NOMO-1 (cell line): ENCODE data around the gene HIKESHI.
"Not testable (repeated sequence)": the region's sequence is repeated elsewhere in the genome, so short reads cannot be mapped to it uniquely, and the experiment has no call there.

Experiments used
- DNase-seq, 2 experiments: peaks; one replicate each; lab custom pipeline; 2025; ENCODE audit not compliant: unreplicated experiment in 2 of 2; lab: John Stamatoyannopoulos, UW

The HIKESHI gene

DNA sequence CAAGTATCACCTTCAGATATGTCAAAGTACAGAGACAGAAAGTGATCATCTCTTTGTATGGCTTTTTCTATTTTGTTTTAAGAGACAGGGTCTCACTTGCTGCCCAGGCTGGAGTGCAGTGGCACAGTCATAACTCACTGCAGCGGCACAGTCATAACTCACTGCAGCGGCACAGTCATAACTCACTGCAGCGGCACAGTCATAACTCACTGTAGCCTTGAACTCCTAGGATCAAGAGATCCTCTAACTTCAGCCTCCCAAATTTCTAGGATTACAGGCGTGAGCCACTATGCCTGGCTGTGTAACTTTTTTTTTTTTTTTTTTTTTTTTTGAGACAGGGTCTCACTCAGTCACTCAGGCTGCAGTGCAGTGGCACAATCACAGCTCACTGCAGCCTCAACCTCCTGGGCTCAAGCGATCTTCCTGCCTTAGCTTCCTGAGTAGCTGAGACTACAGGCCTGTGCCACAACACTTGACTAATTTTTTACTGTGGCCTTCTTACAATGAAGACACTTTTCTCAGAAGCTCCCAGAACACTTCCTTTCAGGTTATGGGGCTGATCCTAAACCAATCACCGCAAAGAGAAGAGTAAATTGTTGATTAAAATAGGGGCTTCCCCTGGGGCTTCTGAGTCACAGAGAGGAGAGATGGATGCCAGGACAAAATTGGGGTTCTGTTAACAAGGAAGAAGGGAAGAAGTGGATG lies 9.0 kb upstream of the HIKESHI start:
- DNase-seq, result no peak

DNA sequence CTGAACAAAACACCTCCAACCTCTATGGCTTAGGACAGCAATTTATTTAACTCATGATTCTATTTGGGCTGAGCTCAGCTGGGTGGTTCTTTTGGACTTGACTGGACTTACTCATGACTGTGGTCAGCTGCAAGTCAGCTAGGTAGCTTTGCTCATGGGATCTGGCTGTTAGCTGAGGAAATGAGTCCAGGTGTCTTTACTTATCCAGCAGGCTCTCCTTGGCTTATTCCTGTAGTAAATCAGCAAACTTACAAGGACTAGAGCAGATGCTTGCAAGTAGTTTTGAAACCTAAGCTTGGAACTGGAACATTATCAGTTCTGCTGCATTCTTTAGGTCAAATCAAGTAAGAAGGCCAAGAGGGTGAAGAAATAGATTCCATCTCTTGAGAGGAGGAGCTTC lies 8.0 kb upstream of the HIKESHI start:
- DNase-seq, result no peak

DNA sequence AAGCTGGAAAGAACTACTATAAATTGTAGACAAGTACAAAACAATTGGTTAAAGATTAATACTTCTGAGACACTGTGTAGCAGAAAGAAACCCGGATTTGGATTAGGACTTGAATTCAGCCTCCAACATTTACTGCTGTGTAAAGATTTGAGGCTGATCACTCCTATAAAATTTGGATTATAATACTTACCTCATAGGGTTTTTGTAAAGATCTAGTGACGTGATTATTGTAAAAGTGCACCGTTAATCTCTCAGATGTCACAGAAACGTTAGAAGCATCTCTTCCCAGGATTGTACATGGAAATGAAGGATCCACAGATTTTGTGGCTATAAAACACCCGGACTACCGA lies 323 bp upstream of the HIKESHI start:
- no peak for DNase-seq

DNA sequence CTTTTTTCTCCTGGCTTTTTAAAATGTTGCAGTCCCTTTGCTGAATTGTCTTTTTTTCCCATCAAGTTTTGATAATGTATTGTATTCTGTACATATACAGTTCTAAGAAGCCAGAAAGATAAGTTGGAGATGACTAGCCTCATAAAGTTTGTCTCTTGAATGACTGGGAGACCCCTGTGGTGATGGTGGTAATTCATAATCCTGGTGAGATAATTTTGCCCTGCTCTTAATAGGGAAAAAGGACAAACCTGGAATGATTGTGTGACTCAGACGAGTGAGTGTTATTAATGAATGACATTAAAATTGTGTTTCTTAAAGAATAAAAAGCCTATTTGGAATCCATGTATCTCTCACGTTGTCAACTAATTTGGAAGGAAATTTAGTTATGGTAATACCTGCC lies 1.2 kb downstream of the HIKESHI start:
- no peak for DNase-seq

DNA sequence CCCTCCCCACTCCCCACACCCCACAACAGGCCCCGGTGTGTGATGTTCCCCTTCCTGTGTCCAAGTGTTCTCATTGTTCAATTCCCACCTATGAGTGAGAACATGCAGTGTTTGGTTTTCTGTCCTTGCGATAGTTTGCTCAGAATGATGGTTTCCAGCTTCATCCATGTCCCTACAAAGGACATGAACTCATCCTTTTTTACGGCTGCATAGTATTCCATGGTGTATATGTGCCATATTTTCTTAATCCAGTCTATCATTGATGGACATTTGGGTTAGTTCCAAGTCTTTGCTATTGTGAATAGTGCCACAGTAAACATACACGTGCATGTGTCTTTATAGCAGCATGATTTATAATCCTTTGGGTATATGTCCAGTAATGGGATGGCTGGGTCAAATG lies 6.7 kb downstream of the HIKESHI start:
- not testable (repeated sequence) for DNase-seq

DNA sequence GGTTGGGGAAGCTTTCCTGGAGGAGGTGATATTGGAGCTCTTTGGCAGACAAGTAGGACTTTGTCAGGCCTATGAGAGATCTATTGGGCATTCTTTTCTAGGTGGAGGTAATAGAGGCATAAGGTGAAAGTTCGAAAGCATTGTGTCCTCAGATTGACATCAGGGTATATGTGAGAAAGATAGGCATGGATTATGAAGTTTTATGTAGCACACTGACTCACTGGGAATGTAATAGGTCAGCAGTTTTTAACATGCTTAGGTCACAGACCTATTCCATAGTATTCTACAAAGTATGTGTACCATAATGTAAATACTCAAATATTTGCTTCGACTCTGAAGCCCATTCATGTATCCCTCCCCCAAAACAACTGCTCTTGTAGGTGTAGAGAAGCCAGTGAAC lies 11.8 kb downstream of the HIKESHI start:
- no peak for DNase-seq

DNA sequence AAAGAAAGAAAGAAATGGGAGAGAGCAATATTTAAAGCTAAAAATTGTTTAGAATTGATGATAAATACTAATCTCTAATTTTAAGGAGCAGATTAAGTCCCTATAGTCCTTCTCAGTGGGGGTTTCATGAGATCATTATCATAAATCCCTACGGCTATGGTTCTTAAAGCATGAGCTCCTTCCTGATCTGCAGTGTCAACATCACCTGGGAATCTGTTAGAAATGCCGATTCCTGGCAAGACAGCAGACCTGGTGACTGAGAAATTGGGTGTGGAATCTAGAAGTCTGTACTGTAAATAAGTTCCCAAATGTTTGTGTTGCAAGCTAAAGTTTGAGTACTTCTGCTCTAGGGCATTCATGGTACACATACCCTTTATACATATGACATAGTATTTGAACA lies 12.6 kb downstream of the HIKESHI start:
- DNase-seq, result no peak

DNA sequence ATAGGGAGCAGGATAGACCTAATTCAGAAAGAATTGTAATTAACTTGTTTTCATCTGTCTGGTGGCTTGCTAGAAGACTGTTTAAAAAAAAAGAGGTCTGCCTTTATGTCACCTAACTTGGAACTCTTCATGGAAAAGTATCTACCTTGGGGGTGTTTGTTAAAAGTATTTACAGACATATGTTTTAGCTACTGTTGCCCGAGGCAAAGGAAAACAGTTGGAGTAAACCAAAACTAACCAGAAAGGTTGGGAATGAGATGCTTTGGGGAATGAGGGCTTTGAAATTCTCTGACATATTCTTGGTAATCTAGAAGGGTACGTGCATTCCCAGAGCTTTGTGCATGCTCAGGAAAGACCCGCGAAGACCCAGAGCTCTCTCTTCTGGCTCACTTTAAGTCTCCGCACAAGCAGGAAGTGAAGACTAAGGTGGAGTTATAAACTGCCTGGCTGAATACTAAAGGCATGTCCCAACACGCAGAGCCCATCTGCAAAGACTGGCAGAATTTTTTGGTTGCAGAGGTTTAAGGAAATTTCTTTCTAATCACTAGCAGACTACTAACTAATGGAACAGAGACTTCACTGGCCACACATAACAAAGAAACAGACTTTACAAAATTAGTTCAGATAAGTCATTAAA lies 33.2 kb downstream of the HIKESHI start:
- no peak for DNase-seq

DNA sequence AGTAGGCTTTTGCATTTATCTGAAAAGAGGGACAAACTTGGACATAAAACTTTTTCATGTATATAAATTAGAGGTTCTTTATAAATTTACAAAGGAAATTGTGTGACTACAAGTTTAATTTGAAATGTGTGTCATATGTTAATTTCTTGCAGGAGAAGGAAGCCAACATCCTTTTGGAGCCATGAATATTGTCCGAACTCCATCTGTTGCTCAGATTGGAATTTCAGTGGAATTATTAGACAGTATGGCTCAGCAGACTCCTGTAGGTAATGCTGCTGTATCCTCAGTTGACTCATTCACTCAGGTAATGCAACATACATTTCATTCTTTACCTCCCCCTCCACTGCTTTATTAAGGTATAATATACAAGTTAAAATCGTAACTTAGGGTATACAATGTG lies 35.2 kb downstream of the HIKESHI start:
- DNase-seq, result no peak

DNA sequence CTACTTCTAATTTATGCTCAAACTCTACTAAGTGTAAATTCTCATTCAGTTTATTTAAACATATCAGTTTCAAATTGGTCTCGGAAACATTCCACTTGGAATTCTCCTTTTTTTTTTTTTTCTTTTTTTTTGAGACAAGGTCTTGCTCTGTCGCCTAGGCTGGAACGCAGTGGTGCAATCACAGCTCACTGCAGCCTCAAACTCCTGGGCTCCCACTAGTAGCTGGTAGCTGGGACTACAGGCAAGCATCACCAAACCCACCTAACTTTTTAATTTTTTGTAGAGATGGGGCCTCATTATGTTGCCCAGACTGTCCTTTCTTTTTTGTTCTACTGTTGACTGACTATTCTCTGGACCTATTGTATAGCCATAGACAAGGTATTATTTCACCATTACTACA lies 39.3 kb downstream of the HIKESHI start:
- no peak for DNase-seq

DNA sequence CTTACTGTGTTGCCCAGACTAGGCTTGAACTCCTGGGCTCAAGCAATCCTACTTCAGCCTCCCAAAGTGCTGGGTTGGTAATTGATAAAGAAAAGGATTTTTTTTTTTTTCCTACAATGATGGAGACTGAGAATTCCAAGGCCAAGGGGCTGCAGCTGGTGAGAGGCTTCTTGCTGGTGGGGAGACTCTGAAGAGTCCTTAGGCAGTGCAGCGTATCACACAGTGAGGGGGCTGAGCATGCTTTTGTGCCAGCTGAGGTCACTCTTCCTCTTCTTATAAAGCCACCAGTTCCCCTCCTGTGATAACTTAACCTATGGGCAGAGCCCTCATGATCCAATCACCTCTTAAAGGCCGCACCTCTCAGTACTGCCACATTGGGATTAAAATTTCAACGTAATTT lies 44.5 kb downstream of the HIKESHI start:
- no peak for DNase-seq

DNA sequence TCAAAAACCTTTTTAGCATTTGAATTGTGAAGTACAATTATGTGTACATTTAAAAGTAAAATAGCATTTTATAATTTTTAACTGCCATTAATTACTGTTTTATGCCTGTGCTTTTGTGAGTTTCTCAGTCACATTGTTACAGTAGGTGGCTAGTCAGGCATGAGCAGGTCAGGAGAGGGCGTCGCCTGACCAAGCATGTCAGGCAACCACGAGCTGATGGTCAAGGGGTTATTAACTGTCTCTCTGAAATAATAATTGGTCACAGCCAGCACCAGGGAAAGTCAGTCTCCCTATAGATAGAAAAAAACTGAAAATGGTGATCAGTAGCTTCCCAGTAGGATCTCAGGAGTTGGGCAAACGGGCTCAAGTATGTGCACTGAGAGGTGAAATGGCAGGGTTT lies 53.2 kb downstream of the HIKESHI start:
- DNase-seq, result no peak

DNA sequence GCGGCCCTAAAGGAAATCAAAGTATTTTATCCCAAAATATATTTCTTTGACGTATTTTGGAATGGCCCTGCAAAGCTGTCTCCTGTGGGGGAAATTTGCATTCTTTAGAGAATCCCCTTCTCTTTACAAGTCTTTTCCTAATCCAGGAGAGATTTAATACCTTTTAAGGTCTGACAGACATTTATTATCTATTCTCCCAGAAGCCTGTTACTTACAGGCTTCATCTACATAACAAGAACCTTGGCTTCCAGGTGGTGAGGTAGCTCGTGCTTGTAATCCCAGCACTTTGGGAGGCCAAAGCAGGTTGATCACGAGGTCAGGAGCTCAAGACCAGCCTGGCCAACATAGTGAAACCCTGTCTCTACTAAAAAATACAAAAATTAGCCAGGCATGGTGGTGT lies 55.4 kb downstream of the HIKESHI start:
- not testable (repeated sequence) for DNase-seq

DNA sequence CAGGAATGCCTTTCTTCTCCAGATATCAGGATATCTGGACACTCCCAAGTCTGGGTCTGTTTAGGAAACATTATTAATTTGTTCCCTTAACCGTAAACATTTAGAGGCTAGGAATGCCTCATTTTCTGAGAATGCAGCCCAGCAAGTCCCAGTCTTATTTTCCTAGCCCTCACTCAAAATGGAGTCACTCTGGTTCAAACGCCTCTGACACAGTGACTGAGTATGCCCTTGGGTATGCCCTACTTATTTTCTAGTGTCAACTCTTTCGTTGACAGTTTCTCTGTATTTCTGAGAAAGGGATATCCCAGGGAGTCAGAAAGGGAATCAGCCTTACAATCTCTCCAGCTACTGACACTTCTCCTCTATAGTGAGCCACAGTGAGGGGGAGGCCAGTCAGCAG lies 56.7 kb downstream of the HIKESHI start:
- no peak for DNase-seq

DNA sequence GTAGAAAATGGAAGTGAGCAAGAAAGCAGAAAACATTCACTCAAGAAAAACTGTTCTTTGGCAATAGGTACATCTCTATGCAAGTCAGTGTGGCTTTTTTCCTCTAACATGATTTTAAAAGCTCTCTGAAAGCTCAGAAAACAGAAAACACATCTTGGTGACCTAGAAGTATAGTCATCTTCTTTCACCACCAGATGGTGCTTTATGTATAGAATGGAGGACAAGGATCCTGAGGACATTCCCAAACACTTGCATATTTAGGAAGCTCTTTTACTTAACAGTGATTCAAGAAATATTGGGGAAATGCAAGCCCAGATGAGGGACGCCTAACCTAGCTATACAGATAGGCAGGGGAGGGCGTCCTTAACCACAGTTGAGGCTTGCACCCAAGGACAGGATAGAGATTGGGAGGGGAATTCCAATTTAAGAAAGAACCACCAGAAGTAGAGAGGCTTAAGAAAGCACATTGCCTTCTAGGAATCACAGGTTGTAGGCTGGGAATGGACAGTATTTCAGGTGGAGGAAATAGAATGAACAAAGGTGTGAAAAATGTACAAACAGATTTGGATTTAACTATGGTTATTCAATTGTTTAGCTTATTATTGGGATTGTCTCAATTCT lies 58.8 kb downstream of the HIKESHI start:
- no peak for DNase-seq

DNA sequence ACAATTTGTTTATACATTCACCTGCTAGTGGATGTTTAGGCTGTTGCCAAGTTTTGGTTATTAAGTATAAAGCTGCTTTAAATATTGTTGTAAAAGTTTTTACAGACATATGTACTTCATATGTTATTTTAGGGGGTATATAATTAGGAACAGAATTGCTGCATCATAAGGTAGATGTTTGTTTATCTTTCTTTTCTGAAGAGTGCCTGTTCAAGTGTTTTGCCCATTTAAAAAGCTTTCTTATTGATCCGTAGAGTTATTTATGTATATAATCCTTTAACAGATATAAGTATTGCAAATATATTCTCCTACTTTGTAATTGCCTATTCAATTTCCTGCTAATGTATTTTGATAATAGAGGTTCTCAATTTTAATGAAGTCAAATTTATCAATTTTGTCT lies 61.4 kb downstream of the HIKESHI start:
- no peak for DNase-seq

DNA sequence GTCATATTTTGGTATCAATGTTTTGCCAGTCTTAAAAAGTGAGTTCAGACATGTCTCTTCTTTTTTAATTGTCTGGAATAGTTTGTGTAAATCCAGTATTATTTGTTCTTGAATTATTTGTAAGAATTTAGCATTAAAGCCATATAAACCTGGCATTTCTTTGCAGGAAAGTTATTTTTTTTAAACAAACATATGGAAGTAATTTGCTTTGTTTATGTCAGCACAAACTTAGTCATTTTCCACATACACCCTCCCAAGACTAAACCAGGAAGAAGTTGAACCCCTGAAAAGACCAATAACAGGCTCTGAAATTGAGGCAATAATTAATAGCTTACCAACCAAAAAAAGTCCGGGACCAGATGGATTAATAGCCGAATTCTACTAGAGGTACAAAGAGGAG lies 63.5 kb downstream of the HIKESHI start:
- DNase-seq, result no peak

DNA sequence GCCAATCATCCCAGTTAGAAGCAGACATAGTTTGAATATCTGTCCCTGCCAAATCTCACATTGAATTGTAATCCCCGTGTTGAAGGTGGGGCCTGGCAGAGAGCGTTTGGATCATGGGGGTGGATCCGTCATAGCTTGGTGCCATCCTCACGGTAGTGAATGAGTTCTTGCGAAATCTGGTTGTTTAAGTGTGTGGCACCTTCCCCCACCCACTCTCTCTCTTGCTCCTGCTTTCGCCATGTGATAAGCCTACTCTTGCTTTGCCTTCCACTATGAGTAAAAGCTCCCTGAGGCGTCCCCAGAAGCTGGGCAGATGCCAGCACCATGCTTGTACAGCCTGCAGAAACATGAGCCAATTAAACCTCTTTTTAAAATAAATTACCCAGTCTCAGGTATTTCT lies 67.6 kb downstream of the HIKESHI start:
- no peak for DNase-seq

DNA sequence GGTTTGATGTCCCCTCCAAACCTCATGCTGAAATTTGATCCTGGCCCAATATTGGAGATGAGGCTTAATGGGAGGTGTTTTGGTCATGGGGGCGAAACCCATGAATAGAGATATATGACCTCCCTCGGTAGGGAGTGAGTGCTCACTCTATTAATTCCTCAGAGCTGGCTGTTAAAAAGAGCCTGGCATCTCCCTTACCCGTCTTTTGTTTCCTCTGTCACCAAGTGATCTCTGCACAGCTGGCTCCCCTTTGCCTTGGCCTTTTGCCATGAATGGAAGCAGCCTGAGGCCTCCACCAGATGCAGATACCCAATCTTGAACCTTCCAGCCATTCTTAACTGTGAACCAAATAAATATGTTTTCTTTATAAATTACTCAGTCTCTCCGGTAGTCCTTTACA lies 68.1 kb downstream of the HIKESHI start:
- DNase-seq, result no peak

DNA sequence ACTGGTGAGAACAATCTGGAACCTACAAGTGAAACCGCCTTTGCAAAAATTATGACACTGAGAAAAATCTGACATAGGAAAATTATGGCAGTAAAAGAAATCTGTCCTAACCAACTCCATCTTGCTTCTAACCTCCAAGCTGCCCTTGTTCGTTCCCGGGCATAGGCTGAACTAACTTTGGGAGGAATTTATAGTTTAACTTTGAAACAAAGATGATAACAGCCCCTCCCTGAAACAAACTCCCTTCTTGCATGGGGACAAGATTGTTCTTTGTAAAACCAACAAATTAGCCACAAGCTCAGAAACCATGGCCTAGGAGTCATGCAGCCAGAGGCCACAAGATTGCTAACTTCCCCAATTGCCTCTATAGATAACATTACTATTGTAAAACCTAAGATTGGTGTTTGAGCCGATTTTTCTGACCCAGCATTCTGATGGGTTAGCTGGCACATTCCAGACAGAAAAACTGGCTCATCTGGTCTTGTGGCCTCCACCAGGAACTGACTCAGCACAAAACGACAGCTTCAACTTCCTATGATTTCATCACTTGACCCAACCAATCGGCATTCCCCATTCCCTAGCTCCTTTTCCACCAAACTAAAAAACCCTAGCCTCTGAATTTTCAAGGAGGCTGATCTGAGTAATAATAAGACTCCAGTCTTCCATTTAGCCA lies 69.0 kb downstream of the HIKESHI start:
- peak in 1 of 2 experiments; percentile 17 for DNase-seq

DNA sequence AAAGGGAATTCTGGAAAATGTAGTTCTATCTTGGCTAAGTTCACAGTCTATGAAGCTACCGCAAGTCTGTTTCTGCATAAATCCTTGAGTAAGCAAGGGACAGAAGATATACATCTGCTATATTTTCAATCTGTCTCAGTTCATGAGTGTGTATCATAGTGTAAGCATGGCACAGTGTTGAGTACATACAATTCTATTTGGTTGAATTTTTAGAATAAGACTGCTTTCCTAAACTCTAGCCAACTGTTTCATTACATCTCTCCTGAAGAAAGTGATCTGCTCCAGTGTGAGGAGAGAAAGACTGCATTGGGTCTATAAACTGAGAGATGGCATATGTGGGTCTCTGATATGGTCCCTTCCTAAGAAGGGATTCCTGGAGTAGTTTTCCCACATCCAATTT lies 70.0 kb downstream of the HIKESHI start:
- no peak for DNase-seq

DNA sequence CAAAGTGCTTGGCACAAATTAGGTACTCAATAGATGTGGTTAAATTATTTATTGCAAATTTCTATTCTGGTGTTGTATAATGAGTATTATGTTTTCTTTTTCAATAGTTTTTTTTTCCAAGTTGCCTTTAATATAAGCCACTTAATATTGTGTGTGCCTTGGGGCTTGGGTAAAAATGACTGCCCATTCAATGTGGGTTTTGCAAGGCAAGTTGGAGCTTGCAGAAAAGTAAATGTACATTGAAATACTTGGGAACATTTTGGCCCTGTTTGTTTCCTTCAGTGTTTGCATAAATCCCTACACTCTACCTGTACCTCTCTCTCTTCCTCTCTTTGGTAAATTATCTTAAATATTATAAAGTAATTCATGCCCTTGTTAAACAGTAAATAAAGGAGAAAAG lies 70.5 kb downstream of the HIKESHI start:
- no peak for DNase-seq
